CD4-positive, alpha-beta T cell treated with Interleukin-15 for 1 hour (primary cell): ENCODE results near the gene KIFBP.
"Not testable (repeated sequence)": the region's sequence is repeated elsewhere in the genome, so short reads cannot be mapped to it uniquely, and the experiment has no call there.

Experiments used
- DNase-seq: peaks from one replicate; pipeline ENCODE4 v3.0.0-alpha.2; 2020

KIFBP gene

GRCh38 chr10:68988530-68989316 lies at the start of gene KIFBP:
TSS of gene KIFBP (plus strand) at chr10:68988803. CDS start at chr10:68988833, 30 bp downstream.
- DNase-seq, result peak; percentile 87

DNA sequence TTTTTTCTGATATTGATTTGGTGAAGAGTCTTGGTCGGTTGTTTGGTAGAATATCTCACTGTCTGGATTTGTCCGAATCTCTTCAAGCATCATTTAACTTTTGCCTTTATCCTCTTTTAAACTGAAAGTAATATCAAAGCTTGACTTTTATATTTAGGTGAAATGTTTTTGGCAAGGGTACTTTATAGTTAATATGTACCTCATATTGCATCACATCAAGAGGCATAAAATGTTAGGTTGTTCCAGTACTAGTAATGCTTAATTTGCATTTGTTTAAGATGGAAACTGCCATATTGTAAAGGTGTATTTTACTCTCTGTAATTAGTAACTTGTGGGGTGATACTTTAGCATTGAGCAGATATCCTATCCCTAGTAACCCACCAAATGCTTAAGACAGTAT lies 49.7 kb upstream of the KIFBP start:
- no peak for DNase-seq

DNA sequence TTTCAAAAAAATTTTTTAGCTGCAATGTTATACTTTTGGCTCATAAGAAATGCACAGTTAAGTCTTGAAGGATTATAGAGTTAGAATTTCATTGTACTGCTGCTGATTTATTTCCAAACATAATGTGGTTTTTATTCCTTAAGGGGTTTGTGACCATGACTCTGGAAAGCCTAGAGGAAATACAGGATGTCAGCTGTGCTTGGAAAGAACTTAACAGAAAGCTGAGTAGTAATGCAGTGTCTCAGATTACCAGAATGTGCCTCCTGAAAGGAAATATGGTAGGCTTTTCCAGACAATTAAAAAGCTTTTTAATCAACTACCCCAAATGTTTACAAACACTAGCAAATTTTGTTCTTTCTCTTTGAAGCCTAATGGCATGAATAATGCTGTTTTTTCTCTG lies 47.7 kb upstream of the KIFBP start:
- not testable (repeated sequence) for DNase-seq

DNA sequence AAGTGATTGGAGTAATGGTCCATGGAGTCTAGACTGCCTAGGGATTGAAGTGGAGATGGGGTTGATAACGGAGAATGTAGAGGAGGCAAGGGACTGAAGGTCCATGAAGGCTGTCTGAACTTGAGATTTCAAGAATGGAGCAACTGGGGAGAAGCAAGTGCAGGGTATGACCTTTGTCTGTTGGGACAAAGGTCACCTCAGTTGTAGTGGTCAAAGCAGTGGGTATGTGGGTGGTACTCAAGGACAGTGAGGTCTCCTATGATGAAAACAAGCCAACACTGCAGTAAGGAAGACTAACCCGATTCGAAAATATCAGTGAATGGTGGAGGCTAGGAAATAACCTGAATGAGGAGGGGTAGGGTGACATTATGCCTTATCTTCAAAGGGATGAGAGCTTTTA lies 38.0 kb upstream of the KIFBP start:
- no peak for DNase-seq

DNA sequence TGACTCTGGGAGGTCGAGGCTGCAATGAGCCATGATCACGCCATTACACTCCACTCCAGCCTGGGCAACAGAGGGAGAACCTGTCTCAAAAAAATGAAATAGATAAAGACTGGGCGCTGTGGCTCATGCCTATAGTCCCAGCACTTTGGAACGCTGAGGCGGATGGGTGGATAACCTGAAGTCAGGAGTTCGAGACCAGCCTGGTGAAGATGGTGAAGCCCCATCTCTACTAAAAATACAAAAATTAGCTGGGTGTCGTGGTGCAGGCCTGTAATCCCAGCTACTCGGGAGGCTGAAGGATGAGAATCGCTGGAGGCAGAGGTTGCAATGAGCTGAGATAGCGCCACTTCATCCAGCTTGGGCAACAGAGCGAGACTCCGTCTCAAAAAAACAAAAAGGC lies 33.7 kb upstream of the KIFBP start:
- DNase-seq, result no peak

GRCh38 chr10:68955355-68955831 lies 33.2 kb upstream of the KIFBP start:
- DNase-seq, result no peak

GRCh38 chr10:68955832-68956532 lies 32.6 kb upstream of the KIFBP start, which contains the start of gene DDX21:
TSS of gene DDX21 (plus strand) at chr10:68956170. CDS start at chr10:68956226, 56 bp downstream.
- peak; percentile 90 for DNase-seq

DNA sequence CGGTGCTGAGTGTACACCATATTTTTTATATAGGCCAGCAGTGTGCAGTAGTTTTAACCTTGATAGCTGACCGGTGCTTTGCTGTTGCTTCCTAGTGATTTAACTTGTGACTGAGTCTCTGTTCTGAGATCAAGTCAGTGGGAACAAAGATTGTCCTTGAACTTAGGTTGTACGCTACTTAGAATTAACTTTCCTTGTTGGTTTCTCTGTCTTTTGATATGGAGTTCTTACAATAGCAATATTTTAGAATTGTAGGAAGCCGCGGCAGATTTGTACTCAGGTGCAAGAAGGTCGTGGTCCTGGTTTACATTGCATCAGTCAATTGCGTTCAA lies 31.4 kb upstream of the KIFBP start:
- DNase-seq, result no peak

DNA sequence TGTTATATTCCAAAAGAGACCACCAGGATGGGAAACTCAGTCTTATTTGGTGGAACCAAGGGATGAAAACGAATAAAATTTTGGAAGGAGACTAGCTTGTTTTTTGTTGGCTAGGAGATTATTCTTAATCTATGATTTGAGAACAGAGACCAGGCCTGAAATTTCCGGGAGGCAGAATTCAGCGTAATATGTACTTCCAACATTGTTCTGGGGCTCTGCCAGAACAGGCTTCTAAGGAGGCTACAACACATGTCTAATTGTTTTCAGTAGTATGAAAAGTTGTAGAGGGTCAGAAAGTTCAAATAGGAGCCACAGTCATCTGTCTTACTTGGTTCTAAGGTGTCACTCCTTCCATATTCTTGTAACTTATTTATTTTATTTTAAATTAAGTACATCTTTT lies 30.9 kb upstream of the KIFBP start:
- DNase-seq, result no peak

- no peak for DNase-seq
Observed at GRCh38 chr10:68959695-68960527, 28.7 kb upstream of the KIFBP start.

GRCh38 chr10:68963151-68963550 lies 25.5 kb upstream of the KIFBP start:
- DNase-seq, result no peak

DNA sequence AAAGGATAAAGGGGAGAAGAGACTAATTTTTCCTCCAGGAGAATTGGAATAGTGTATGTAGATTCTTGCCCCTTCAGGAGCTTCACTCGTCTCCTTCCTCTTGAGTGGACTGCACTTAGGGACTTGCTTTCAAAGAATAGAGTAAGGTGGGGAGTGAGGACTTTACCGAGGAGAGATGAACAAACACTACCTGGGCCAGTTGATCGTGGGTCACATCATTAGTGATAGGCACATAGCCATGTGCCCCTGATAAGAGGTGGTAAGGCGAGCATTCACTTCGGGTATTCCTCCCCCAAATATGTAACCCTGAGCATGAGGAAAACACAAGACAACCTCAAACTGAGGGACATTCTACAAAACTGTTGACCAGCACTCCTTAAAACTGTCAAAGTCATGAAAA lies 14.6 kb upstream of the KIFBP start:
- no peak for DNase-seq

GRCh38 chr10:68975936-68976473 lies 12.6 kb upstream of the KIFBP start:
- not testable (repeated sequence) for DNase-seq

DNA sequence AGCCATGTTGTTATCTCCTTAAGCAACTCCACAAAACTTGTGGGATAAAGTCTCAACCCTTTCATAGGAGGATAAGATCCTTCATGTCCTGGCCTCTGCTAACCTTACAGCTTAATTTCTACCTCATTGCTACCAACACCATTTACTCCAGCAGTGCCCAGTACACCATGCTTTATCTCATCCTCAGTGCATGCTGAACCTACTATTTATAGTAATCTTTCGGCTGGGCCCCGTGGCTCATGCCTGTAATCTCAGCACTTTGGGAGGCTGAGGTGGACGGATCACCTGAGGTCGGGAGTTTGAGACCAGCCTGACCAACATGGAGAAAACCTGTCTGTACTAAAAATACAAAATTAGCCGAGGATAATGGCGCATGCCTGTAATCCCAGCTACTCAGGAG lies 8.9 kb upstream of the KIFBP start:
- not testable (repeated sequence) for DNase-seq

DNA sequence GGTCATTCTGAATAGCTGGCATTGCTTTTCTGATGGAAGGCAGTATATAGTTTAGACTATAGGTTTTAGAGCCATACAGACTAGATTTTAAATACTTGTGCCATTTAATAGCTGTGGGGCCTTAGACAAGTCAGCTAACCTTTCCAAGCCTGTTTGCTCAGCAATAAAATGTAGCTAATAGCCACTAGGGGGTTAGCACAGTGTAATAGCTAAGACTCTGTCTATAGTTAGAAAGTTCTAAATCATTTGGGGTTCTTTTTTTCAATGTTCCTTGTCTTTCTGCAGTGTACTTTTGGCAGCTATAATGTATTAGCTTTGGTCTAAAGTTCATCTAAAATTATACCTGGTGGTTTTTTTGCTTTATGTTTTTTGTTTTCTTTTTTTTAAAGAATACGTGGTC lies 7.5 kb upstream of the KIFBP start:
- DNase-seq, result no peak

DNA sequence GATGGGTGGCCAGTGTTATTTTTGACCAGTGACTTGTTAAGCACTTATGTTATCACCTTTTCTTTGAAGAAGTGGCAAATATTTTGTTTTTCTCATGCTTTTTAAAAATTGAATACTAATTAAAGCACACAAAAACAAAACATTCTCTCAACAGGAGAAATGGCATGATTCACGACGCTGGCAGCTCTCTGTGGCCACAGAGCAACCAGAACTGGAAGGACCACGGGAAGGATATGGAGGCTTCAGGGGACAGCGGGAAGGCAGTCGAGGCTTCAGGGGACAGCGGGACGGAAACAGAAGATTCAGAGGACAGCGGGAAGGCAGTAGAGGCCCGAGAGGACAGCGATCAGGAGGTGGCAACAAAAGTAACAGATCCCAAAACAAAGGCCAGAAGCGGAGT lies 6.2 kb upstream of the KIFBP start:
- no peak for DNase-seq

DNA sequence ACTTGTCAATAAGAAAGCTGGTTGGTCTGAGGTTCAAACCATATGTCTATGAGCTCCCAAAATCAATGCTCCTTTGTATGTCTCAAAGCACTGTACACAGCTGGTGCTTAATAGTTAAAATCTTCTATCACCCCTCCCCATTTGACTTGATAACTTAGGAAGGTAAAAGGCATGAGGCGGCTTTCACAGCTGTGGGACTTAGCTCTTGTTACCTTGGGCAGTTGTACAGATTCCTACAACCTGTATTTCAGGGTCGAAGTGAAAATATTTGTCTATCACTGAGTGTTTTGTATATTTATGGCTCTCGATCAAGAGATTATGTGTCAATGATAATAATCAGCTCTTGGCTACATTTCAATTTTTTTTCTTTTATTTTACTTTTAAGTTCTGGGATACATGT lies 992 bp upstream of the KIFBP start:
- DNase-seq, result no peak

- DNase-seq, result no peak
Observed at GRCh38 chr10:68989317-68989990, 851 bp downstream of the KIFBP start.

- no peak for DNase-seq
Observed at GRCh38 chr10:68992636-68993440, 4.2 kb downstream of the KIFBP start.

GRCh38 chr10:68997211-68997610 lies 8.6 kb downstream of the KIFBP start:
- DNase-seq, result no peak

DNA sequence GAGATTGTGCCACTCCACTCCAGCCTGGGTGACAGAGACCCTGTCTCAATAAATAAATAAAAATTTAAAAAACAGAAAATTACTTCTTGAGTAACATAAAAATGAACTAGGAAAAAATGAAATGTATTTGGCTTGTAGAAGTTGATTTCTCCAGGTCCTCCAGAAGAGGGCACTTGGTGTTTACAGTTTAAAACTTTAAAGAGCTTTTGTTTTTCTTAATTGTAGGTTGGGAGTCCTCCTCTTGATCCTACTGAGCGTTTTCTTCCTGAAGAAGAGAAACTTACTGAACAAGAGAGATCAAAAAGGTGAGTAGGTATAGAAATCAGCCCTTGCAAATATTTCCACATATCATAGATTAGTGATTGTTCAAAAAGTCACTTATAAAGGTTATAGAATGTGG lies 16.2 kb downstream of the KIFBP start:
- no peak for DNase-seq
